ENCODE data around the gene CYB5RL.

GRCh38 chr1:54238353-54239034 is 38.7 kb upstream of the CYB5RL start:
- TF ChIP-seq KDM4A (IDR thresholded peaks at IDR 0.05; ENCODE audit: low read depth, low read length, severe bottlenecking), result no peak
- TF ChIP-seq GTF2F1 (IDR thresholded peaks at IDR 0.05; ENCODE audit: borderline replicate concordance, low read depth, low read length), result no peak
- no peak for TF ChIP-seq CTCF (IDR thresholded peaks at IDR 0.05; ENCODE audit: control extremely low read depth in 1 of 3, insufficient read depth in 1 of 3, low read depth in 1 of 3, low read length in 3 of 3)
- TF ChIP-seq POLR2AphosphoS5 (IDR thresholded peaks at IDR 0.05; ENCODE audit: low read depth, low read length), result no peak
- no peak for TF ChIP-seq EZH2 (IDR thresholded peaks at IDR 0.05; ENCODE audit: low read depth, low read length, severe bottlenecking)
- no peak for TF ChIP-seq POLR2A (IDR thresholded peaks at IDR 0.05; ENCODE audit: control extremely low read depth in 1 of 2, low read depth in 2 of 2, low read length in 2 of 2)
- no peak for TF ChIP-seq JUND (IDR thresholded peaks at IDR 0.05; ENCODE audit: low read length)
- TF ChIP-seq, protein P1, sequence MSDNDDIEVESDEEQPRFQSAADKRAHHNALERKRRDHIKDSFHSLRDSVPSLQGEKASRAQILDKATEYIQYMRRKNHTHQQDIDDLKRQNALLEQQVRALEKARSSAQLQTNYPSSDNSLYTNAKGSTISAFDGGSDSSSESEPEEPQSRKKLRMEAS (IDR thresholded peaks at IDR 0.05), result no peak
- no peak for TF ChIP-seq SUZ12 (IDR thresholded peaks at IDR 0.05; ENCODE audit: low read length)

Data from H1 (cell line).